ENCODE results near the gene ZFHX2. TPM values are rescaled to one million over a fixed set of nuclear protein-coding genes. Genes with fewer than 3 reads are reported as not detected.
"Not testable (repeated sequence)": the region's sequence is repeated elsewhere in the genome, so short reads cannot be mapped to it uniquely, and the experiment has no call there.

Gene ZFHX2
- total RNA-seq, 1 donor from 2014 or later, result 9.9 TPM

- no peaks in the 10 kb centered on the region for H3K9me3 Mint-ChIP-seq
- H3K27ac Mint-ChIP-seq (ENCODE audit: unreplicated experiment), result no peak overlapping the region
- no peak for TF ChIP-seq CTCF (conservative IDR thresholded peaks at IDR 0.05)
- no peak overlapping the region for H3K4me3 Mint-ChIP-seq
- H3K27me3 Mint-ChIP-seq (ENCODE audit: low read depth), result no peaks in the 10 kb centered on the region
- H3K36me3 Mint-ChIP-seq (ENCODE audit: low read depth), result no peaks in the 10 kb centered on the region
- DNase-seq (ENCODE audit: low read depth, low spot score), result no peak
- peaks cover 25% of the 10 kb centered on the region for H3K4me1 Mint-ChIP-seq
These were observed 13.4 kb downstream of the ZFHX2 start for GRCh38 chr14:23538050-23538718.

- H3K4me3 Mint-ChIP-seq, result no peak overlapping the region
- no peak for DNase-seq (ENCODE audit: low read depth, low spot score)
- H3K27ac Mint-ChIP-seq (ENCODE audit: unreplicated experiment), result no peak overlapping the region
- no peaks in the 10 kb centered on the region for H3K9me3 Mint-ChIP-seq
- H3K27me3 Mint-ChIP-seq (ENCODE audit: low read depth), result no peaks in the 10 kb centered on the region
- H3K4me1 Mint-ChIP-seq, result peaks cover 25% of the 10 kb centered on the region
- no peaks in the 10 kb centered on the region for H3K36me3 Mint-ChIP-seq (ENCODE audit: low read depth)
- no peak for TF ChIP-seq CTCF (conservative IDR thresholded peaks at IDR 0.05)
These were observed 14.1 kb downstream of the ZFHX2 start for GRCh38 chr14:23537351-23538049.

- H3K4me3 Mint-ChIP-seq; H3K36me3 Mint-ChIP-seq (ENCODE audit: low read depth); H3K9me3 Mint-ChIP-seq; H3K27ac Mint-ChIP-seq (ENCODE audit: unreplicated experiment); H3K27me3 Mint-ChIP-seq (ENCODE audit: low read depth); DNase-seq (ENCODE audit: low read depth, low spot score): not testable (repeated sequence)
- H3K4me1 Mint-ChIP-seq, result peaks cover 25% of the 10 kb centered on the region
These were observed 14.7 kb downstream of the ZFHX2 start for GRCh38 chr14:23536906-23537305.

- peaks cover 25% of the 10 kb centered on the region for H3K4me1 Mint-ChIP-seq
- no peak for TF ChIP-seq CTCF (conservative IDR thresholded peaks at IDR 0.05)
- no peaks in the 10 kb centered on the region for H3K36me3 Mint-ChIP-seq (ENCODE audit: low read depth)
- no peak overlapping the region for H3K4me3 Mint-ChIP-seq
- DNase-seq (ENCODE audit: low read depth, low spot score), result no peak
- H3K27ac Mint-ChIP-seq (ENCODE audit: unreplicated experiment), result no peak overlapping the region
- H3K27me3 Mint-ChIP-seq (ENCODE audit: low read depth), result no peaks in the 10 kb centered on the region
- no peaks in the 10 kb centered on the region for H3K9me3 Mint-ChIP-seq
These were observed 15.1 kb downstream of the ZFHX2 start for GRCh38 chr14:23536494-23536893.

GRCh38 chr14:23535943-23536342, 15.6 kb downstream of the ZFHX2 start:
- no peaks in the 10 kb centered on the region for H3K9me3 Mint-ChIP-seq
- TF ChIP-seq CTCF (conservative IDR thresholded peaks at IDR 0.05), result no peak

More at GRCh38 chr14:23535943-23536342, 15.6 kb downstream of the ZFHX2 start:
- no peaks in the 10 kb centered on the region for H3K27me3 Mint-ChIP-seq (ENCODE audit: low read depth)
- peaks cover 29% of the 10 kb centered on the region for H3K4me1 Mint-ChIP-seq
- H3K4me3 Mint-ChIP-seq, result no peak overlapping the region
- H3K27ac Mint-ChIP-seq (ENCODE audit: unreplicated experiment), result no peak overlapping the region
- DNase-seq (ENCODE audit: low read depth, low spot score), result no peak
- no peaks in the 10 kb centered on the region for H3K36me3 Mint-ChIP-seq (ENCODE audit: low read depth)
